ENCODE data around the gene SPINK14.

DNA sequence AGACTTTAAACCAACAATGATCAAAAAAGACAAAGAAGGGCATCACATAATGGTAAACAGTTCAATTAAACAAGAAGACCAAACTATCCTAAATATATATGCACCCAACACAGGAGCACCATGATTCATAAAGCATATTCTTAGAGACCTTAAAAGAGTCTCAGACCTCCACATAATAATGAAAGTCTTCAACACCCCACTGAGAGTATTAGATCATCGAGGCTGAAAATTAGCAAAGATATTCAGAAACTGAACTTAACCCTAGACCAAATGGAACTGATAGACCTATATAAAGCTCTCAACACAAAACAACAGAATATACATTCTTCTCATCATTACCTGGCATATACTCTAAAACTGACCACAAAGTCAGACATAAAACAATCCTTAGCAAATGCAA, 11.7 kb upstream of the SPINK14 start:
- TF ChIP-seq, protein P1, sequence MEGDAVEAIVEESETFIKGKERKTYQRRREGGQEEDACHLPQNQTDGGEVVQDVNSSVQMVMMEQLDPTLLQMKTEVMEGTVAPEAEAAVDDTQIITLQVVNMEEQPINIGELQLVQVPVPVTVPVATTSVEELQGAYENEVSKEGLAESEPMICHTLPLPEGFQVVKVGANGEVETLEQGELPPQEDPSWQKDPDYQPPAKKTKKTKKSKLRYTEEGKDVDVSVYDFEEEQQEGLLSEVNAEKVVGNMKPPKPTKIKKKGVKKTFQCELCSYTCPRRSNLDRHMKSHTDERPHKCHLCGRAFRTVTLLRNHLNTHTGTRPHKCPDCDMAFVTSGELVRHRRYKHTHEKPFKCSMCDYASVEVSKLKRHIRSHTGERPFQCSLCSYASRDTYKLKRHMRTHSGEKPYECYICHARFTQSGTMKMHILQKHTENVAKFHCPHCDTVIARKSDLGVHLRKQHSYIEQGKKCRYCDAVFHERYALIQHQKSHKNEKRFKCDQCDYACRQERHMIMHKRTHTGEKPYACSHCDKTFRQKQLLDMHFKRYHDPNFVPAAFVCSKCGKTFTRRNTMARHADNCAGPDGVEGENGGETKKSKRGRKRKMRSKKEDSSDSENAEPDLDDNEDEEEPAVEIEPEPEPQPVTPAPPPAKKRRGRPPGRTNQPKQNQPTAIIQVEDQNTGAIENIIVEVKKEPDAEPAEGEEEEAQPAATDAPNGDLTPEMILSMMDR (conservative IDR thresholded peaks at IDR 0.05) = no peak
- TF ChIP-seq ZFX (IDR thresholded peaks at IDR 0.05) = no peak
